ENCODE data around the gene AOC3. TPM values are rescaled to one million over a fixed set of nuclear protein-coding genes. Genes with fewer than 3 reads are reported as not detected.

The AOC3 gene
- total and polyA plus RNA-seq, 2 of the 13 experiments (the other 11 are each of a cell fraction or from before 2014, with no cell fraction given), result 8.7 to 51.7 TPM

GRCh38 chr17:42819939-42820535 lies 31.0 kb upstream of the AOC3 start (continued):
- TF ChIP-seq ZNF3 (CRISPR knock-in tag; IDR thresholded peaks at IDR 0.05) (no peak), MNT (IDR thresholded peaks at IDR 0.05) (no peak), SMARCC2 (IDR thresholded peaks at IDR 0.05) (no peak), KMT2B (CRISPR knock-in tag; IDR thresholded peaks at IDR 0.05) (no peak), FOSL1 (CRISPR knock-in tag; IDR thresholded peaks at IDR 0.05; ENCODE audit: borderline replicate concordance) (no peak), MAX (IDR thresholded peaks at IDR 0.05) (no peak), KAT2B (IDR thresholded peaks at IDR 0.05; ENCODE audit: borderline replicate concordance, low read depth, low read length) (no peak), TGIF2 (CRISPR knock-in tag; IDR thresholded peaks at IDR 0.05) (no peak), MXD4 (CRISPR knock-in tag; IDR thresholded peaks at IDR 0.05) (peak; percentile 53; the same call in 1 of the 2 replicates), JDP2 (CRISPR knock-in tag; IDR thresholded peaks at IDR 0.05; ENCODE audit: borderline replicate concordance) (no peak), ATF7 (IDR thresholded peaks at IDR 0.05) (no peak), ATF7 (CRISPR knock-in tag; IDR thresholded peaks at IDR 0.05) (no peak), IRF1 (CRISPR knock-in tag; IDR thresholded peaks at IDR 0.05; ENCODE audit: low read depth) (no peak), ZFX (CRISPR knock-in tag; IDR thresholded peaks at IDR 0.05; ENCODE audit: low read depth) (no peak), ZNF543 (CRISPR knock-in tag; IDR thresholded peaks at IDR 0.05) (no peak)
- TF ChIP-seq, protein P1, sequence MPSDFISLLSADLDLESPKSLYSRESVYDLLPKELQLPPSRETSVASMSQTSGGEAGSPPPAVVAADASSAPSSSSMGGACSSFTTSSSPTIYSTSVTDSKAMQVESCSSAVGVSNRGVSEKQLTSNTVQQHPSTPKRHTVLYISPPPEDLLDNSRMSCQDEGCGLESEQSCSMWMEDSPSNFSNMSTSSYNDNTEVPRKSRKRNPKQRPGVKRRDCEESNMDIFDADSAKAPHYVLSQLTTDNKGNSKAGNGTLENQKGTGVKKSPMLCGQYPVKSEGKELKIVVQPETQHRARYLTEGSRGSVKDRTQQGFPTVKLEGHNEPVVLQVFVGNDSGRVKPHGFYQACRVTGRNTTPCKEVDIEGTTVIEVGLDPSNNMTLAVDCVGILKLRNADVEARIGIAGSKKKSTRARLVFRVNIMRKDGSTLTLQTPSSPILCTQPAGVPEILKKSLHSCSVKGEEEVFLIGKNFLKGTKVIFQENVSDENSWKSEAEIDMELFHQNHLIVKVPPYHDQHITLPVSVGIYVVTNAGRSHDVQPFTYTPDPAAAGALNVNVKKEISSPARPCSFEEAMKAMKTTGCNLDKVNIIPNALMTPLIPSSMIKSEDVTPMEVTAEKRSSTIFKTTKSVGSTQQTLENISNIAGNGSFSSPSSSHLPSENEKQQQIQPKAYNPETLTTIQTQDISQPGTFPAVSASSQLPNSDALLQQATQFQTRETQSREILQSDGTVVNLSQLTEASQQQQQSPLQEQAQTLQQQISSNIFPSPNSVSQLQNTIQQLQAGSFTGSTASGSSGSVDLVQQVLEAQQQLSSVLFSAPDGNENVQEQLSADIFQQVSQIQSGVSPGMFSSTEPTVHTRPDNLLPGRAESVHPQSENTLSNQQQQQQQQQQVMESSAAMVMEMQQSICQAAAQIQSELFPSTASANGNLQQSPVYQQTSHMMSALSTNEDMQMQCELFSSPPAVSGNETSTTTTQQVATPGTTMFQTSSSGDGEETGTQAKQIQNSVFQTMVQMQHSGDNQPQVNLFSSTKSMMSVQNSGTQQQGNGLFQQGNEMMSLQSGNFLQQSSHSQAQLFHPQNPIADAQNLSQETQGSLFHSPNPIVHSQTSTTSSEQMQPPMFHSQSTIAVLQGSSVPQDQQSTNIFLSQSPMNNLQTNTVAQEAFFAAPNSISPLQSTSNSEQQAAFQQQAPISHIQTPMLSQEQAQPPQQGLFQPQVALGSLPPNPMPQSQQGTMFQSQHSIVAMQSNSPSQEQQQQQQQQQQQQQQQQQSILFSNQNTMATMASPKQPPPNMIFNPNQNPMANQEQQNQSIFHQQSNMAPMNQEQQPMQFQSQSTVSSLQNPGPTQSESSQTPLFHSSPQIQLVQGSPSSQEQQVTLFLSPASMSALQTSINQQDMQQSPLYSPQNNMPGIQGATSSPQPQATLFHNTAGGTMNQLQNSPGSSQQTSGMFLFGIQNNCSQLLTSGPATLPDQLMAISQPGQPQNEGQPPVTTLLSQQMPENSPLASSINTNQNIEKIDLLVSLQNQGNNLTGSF (CRISPR knock-in tag; IDR thresholded peaks at IDR 0.05), result no peak
- TF ChIP-seq, protein P2, sequence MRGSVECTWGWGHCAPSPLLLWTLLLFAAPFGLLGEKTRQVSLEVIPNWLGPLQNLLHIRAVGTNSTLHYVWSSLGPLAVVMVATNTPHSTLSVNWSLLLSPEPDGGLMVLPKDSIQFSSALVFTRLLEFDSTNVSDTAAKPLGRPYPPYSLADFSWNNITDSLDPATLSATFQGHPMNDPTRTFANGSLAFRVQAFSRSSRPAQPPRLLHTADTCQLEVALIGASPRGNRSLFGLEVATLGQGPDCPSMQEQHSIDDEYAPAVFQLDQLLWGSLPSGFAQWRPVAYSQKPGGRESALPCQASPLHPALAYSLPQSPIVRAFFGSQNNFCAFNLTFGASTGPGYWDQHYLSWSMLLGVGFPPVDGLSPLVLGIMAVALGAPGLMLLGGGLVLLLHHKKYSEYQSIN (CRISPR knock-in tag; IDR thresholded peaks at IDR 0.05; ENCODE audit: borderline replicate concordance), result no peak
- TF ChIP-seq, protein P3, sequence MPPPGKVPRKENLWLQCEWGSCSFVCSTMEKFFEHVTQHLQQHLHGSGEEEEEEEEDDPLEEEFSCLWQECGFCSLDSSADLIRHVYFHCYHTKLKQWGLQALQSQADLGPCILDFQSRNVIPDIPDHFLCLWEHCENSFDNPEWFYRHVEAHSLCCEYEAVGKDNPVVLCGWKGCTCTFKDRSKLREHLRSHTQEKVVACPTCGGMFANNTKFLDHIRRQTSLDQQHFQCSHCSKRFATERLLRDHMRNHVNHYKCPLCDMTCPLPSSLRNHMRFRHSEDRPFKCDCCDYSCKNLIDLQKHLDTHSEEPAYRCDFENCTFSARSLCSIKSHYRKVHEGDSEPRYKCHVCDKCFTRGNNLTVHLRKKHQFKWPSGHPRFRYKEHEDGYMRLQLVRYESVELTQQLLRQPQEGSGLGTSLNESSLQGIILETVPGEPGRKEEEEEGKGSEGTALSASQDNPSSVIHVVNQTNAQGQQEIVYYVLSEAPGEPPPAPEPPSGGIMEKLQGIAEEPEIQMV (CRISPR knock-in tag; IDR thresholded peaks at IDR 0.05; ENCODE audit: low read depth), result no peak
- TF ChIP-seq, protein P4, sequence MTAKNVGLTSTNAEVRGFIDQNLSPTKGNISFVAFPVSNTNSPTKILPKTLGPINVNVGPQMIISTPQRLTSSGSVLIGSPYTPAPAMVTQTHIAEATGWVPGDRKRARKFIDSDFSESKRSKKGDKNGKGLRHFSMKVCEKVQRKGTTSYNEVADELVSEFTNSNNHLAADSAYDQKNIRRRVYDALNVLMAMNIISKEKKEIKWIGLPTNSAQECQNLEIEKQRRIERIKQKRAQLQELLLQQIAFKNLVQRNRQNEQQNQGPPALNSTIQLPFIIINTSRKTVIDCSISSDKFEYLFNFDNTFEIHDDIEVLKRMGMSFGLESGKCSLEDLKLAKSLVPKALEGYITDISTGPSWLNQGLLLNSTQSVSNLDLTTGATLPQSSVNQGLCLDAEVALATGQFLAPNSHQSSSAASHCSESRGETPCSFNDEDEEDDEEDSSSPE (CRISPR knock-in tag; IDR thresholded peaks at IDR 0.05), result no peak

Measured in HepG2 (cell line).